Progenitor cell of endocrine pancreas (in vitro differentiated cells): ENCODE data around the gene EEIG2. TPM values are rescaled to one million over a fixed set of nuclear protein-coding genes. Genes with fewer than 3 reads are reported as not detected.

Experiments
- DNase-seq: peaks from one replicate; pipeline ENCODE4 v3.0.0; 2021; ENCODE audit warnings: low spot score; ENCODE audit not compliant: unreplicated experiment
- H3K27ac Mint-ChIP-seq: 2 replicates; pipeline ENCODE4 v1.8.0; 2021; ENCODE audit warnings: mild to moderate bottlenecking, moderate library complexity, mixed read lengths
- H3K27me3 Mint-ChIP-seq: 2 replicates; pipeline ENCODE4 v1.8.0; 2021; ENCODE audit warnings: mixed read lengths
- H3K36me3 Mint-ChIP-seq: 2 replicates; pipeline ENCODE4 v1.8.0; 2022; ENCODE audit warnings: mixed read lengths; ENCODE audit not compliant: insufficient read depth
- H3K4me1 Mint-ChIP-seq: 2 replicates; pipeline ENCODE4 v1.8.0; 2021; ENCODE audit warnings: low read depth, mixed read lengths
- H3K4me3 Mint-ChIP-seq: 2 replicates; pipeline ENCODE4 v1.8.0; 2021; ENCODE audit warnings: low read depth, mild to moderate bottlenecking, moderate library complexity, mixed read lengths
- H3K9me3 Mint-ChIP-seq: 2 replicates; pipeline ENCODE4 v1.8.0; 2021; ENCODE audit warnings: low read depth, mixed read lengths
- CTCF ChIP-seq: fragments of 200-600 bp; sonication (generic); IDR thresholded peaks from one replicate; pipeline ENCODE4 v1.5.0; 2021; ENCODE audit warnings: antibody characterized with exemption, mild to moderate bottlenecking; ENCODE audit not compliant: unreplicated experiment
- total RNA-seq: library from RNA; stranded (reverse); gene quantifications from 2 replicates; pipeline ENCODE4 v1.2.1, GENCODE V29; 2021

The EEIG2 gene
- total RNA-seq, 1 donor from 2014 or later, result 6.8 TPM

GRCh38 chr1:108554682-108555427, 5.0 kb upstream of the EEIG2 start:
- H3K4me3 Mint-ChIP-seq, result no peak overlapping the region
- no peak overlapping the region for H3K27ac Mint-ChIP-seq
- DNase-seq, result no peak
- TF ChIP-seq CTCF, result no peak
- H3K4me1 Mint-ChIP-seq, result no peaks in the 10 kb centered on the region
- no peaks in the 10 kb centered on the region for H3K27me3 Mint-ChIP-seq
- H3K9me3 Mint-ChIP-seq, result no peaks in the 10 kb centered on the region
- no peaks in the 10 kb centered on the region for H3K36me3 Mint-ChIP-seq

- TF ChIP-seq CTCF, result no peak
- H3K27ac Mint-ChIP-seq, result no peak overlapping the region
These were observed 3.8 kb upstream of the EEIG2 start for GRCh38 chr1:108556066-108556465.

DNA sequence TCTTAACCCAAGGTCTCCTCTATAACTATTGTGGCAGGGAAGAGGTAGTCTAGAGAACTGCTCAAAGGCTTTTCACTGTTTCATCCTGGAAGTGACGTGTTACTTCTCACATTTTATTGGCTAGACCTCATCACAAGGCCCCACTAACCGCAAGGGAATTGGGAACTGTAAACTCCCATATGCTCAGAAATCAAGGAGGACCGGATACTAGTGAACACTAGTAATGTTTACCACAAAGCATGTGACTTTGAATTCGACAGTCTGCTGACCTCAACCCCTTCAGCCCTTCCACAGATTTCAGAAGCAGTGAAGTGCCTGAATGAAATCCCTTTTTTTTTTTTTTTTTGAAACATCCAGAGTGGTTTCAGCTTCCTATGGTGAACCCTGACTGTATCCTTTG, 3.4 kb upstream of the EEIG2 start:
- H3K9me3 Mint-ChIP-seq, result no peaks in the 10 kb centered on the region
- H3K4me1 Mint-ChIP-seq, result peaks cover 4% of the 10 kb centered on the region
- no peaks in the 10 kb centered on the region for H3K36me3 Mint-ChIP-seq
- TF ChIP-seq CTCF, result no peak
- H3K27me3 Mint-ChIP-seq, result no peaks in the 10 kb centered on the region
- H3K27ac Mint-ChIP-seq, result no peak overlapping the region
- H3K4me3 Mint-ChIP-seq, result no peak overlapping the region
- no peak for DNase-seq

More at GRCh38 chr1:108556066-108556465, 3.8 kb upstream of the EEIG2 start:
- H3K4me1 Mint-ChIP-seq, result peaks cover 4% of the 10 kb centered on the region
- H3K36me3 Mint-ChIP-seq, result no peaks in the 10 kb centered on the region
- H3K9me3 Mint-ChIP-seq, result no peaks in the 10 kb centered on the region
- H3K27me3 Mint-ChIP-seq, result no peaks in the 10 kb centered on the region
- H3K4me3 Mint-ChIP-seq, result no peak overlapping the region
- no peak for DNase-seq

DNA sequence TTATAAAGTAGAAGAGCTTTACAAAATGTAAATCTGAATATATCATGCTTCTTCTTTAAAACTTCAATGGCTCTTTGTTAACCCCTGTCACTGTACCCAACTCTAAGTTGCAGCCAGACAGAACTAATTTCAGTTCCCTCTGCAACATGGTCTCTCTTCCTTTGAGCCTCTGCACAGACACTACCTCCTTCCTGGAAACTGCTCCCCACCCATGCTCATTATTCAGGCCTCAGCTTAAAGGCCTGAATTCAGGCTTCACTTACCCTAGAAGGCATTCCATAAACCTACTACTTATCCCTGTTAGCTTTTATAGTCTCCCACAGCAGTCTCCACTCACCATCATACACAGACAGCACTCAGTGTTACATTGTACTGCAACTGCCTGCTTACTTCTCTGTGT, 2.6 kb upstream of the EEIG2 start:
- DNase-seq, result no peak
- Mint-ChIP-seq H3K4me3 (no peak overlapping the region), H3K36me3 (no peaks in the 10 kb centered on the region), H3K27ac (no peak overlapping the region), H3K9me3 (no peaks in the 10 kb centered on the region), H3K4me1 (peaks cover 4% of the 10 kb centered on the region), H3K27me3 (no peaks in the 10 kb centered on the region)
- no peak for TF ChIP-seq CTCF

DNA sequence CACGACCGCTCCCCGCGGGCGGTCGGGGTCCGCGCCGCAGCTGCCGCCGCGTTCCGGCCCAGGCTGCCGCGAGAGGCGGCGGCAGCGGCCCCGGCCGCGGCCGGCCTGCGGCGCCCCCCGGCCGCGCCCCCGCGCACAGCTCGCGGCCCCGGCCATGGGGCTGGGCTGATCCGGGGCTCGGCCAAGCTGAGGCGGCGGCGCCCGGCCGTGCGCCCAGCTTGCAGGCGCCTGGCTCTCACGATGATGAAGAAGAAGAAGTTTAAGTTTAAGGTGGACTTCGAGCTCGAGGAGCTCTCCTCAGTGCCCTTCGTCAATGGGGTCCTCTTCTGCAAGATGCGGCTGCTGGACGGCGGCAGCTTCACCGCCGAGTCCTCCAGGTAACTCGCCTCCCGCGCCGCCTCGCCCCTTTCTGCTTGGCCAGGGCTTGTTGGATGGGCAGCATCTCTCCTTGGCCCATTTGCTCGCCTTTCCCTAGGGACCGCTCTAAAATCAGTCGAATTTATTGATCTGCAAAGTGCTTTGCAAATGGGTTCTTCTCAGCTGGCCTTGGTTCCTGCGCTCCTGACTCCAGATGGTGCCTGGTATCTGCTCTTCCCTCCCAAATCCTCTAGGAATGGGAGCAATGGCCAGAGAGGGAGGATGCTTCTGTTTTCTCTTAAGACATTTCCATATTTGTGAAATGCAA, 431 bp downstream of the EEIG2 start:
- no peak for TF ChIP-seq CTCF

More for the DNA sequence above, 431 bp downstream of the EEIG2 start:
- Mint-ChIP-seq H3K27me3 (no peaks in the 10 kb centered on the region), H3K4me3 (peak overlapping the region; percentile 89), H3K36me3 (no peaks in the 10 kb centered on the region), H3K4me1 (peaks cover 4% of the 10 kb centered on the region), H3K27ac (peak overlapping the region; percentile 81), H3K9me3 (no peaks in the 10 kb centered on the region)
- peak; percentile 16 for DNase-seq
